WTC11 (cell line): ENCODE data around the gene PDIK1L. TPM values are rescaled to one million over a fixed set of nuclear protein-coding genes. Genes with fewer than 3 reads are reported as not detected.

Experiments
- ATAC-seq: fragments of 200-7000 bp; cut with Tn5 transposase; 2 replicates; pipeline ENCODE4 v1.10.0; 2021; ENCODE audit warnings: mild to moderate bottlenecking, moderate library complexity
- CTCF ChIA-PET: fragments of 300-600 bp; sonication (Branson Sonifier 250); formaldehyde crosslinking; loops from one replicate; lab custom pipeline; 2021; ENCODE audit warnings: antibody characterized with exemption; lab: Charles Lee
- POLR2A ChIA-PET: fragments of 350-600 bp; sonication (Branson Sonifier 250); formaldehyde crosslinking; loops from one replicate; lab custom pipeline; 2021; ENCODE audit warnings: antibody characterized with exemption; lab: Charles Lee
- DNase-seq: peaks from one replicate; pipeline ENCODE4 v3.0.0; 2021; ENCODE audit warnings: low spot score
- H3K27ac Mint-ChIP-seq: 2 replicates; pipeline ENCODE4 v1.8.0; 2021; ENCODE audit warnings: mixed read lengths
- H3K27me3 Mint-ChIP-seq: 2 replicates; pipeline ENCODE4 v1.8.0; 2021; ENCODE audit warnings: low read depth, mild to moderate bottlenecking, moderate library complexity, mixed read lengths
- H3K36me3 Mint-ChIP-seq: 2 replicates; pipeline ENCODE4 v1.8.0; 2021; ENCODE audit warnings: mixed read lengths
- H3K4me1 Mint-ChIP-seq: 2 replicates; pipeline ENCODE4 v1.8.0; 2022; ENCODE audit warnings: mixed read lengths
- H3K4me3 Mint-ChIP-seq: 2 replicates; pipeline ENCODE4 v1.8.0; 2021; ENCODE audit warnings: mild to moderate bottlenecking, moderate library complexity, mixed read lengths
- H3K9me3 Mint-ChIP-seq: 2 replicates; pipeline ENCODE4 v1.8.0; 2021; ENCODE audit warnings: mixed read lengths
- ATF6 ChIP-seq: sonication (generic); formaldehyde crosslinking; IDR thresholded peaks from 2 replicates; pipeline ENCODE4 v1.8.1; 2023; ENCODE audit warnings: mild to moderate bottlenecking, missing genetic modification reagents
- CBFB ChIP-seq: sonication (generic); formaldehyde crosslinking; IDR thresholded peaks from 2 replicates; pipeline ENCODE4 v1.8.1; 2022; ENCODE audit warnings: mild to moderate bottlenecking, low read depth, missing genetic modification reagents
- FOXJ3 ChIP-seq: sonication (generic); formaldehyde crosslinking; IDR thresholded peaks from 2 replicates; pipeline ENCODE4 v1.9.0; 2021; ENCODE audit warnings: missing genetic modification reagents, mild to moderate bottlenecking, borderline replicate concordance
- HMGA2 ChIP-seq: fragments of 250-450 bp; sonication (Bioruptor Pico); IDR thresholded peaks from 2 replicates; pipeline ENCODE4 v1.4.0; 2021; ENCODE audit warnings: mild to moderate bottlenecking, moderate library complexity
- HMGXB4 ChIP-seq: sonication (generic); formaldehyde crosslinking; IDR thresholded peaks from 2 replicates; pipeline ENCODE4 v1.8.1; 2023; ENCODE audit warnings: mild to moderate bottlenecking, moderate library complexity, missing genetic modification reagents
- MYBL2 ChIP-seq: sonication (generic); formaldehyde crosslinking; IDR thresholded peaks from 2 replicates; pipeline ENCODE4 v1.8.1; 2023; ENCODE audit warnings: mild to moderate bottlenecking, moderate library complexity, missing genetic modification reagents
- NR3C1 ChIP-seq: sonication (generic); formaldehyde crosslinking; conservative IDR thresholded peaks from 2 replicates; pipeline ENCODE4 v1.8.1; 2023; ENCODE audit warnings: low read depth, mild to moderate bottlenecking, missing genetic modification reagents
- PRRX2 ChIP-seq: fragments of 250-450 bp; sonication (Bioruptor Pico); IDR thresholded peaks from 2 replicates; pipeline ENCODE4 v1.8.0; 2021; ENCODE audit warnings: mild to moderate bottlenecking
- SOX15 ChIP-seq: fragments of 250-450 bp; sonication (Bioruptor Pico); IDR thresholded peaks from 2 replicates; pipeline ENCODE4 v1.9.0; 2021; ENCODE audit warnings: mild to moderate bottlenecking
- TCF7 ChIP-seq: sonication (generic); formaldehyde crosslinking; IDR thresholded peaks from 2 replicates; pipeline ENCODE4 v1.8.0; 2022; ENCODE audit warnings: mild to moderate bottlenecking, low read depth, missing genetic modification reagents, moderate library complexity
- TEAD4 ChIP-seq: sonication (generic); formaldehyde crosslinking; IDR thresholded peaks from 2 replicates; pipeline ENCODE4 v1.8.0; 2022; ENCODE audit warnings: mild to moderate bottlenecking, missing genetic modification reagents
- ZNF219 ChIP-seq: sonication (generic); formaldehyde crosslinking; IDR thresholded peaks from 2 replicates; pipeline ENCODE4 v1.8.0; 2023; ENCODE audit warnings: missing genetic modification reagents, mild to moderate bottlenecking, borderline replicate concordance
- ZNF416 ChIP-seq: fragments of 250-450 bp; sonication (Bioruptor Pico); IDR thresholded peaks from 2 replicates; pipeline ENCODE4 v1.9.0; 2021; ENCODE audit warnings: mild to moderate bottlenecking, inconsistent platforms
- ZNF532 ChIP-seq: fragments of 250-450 bp; sonication (Bioruptor Pico); IDR thresholded peaks from 2 replicates; pipeline ENCODE4 v1.9.0; 2021; ENCODE audit warnings: mild to moderate bottlenecking, borderline replicate concordance
- total RNA-seq: library from RNA; stranded (reverse); gene quantifications from 3 replicates; pipeline ENCODE4 v1.2.3, GENCODE V29; 2021
- TF ChIP-seq, protein P1 (sequence below): sonication (generic); formaldehyde crosslinking; IDR thresholded peaks from 2 replicates; pipeline ENCODE4 v1.8.1; 2023; ENCODE audit warnings: mild to moderate bottlenecking, missing genetic modification reagents, borderline replicate concordance
- TF ChIP-seq, protein P2 (sequence below): sonication (generic); formaldehyde crosslinking; IDR thresholded peaks from 2 replicates; pipeline ENCODE4 v1.8.1; 2022; ENCODE audit warnings: low read depth, missing genetic modification reagents, borderline replicate concordance
- TF ChIP-seq, protein P3 (sequence below): sonication (generic); formaldehyde crosslinking; conservative IDR thresholded peaks from 2 replicates; pipeline ENCODE4 v1.8.1; 2022; ENCODE audit warnings: mild to moderate bottlenecking, missing genetic modification reagents
- TF ChIP-seq, protein P4 (sequence below): sonication (generic); formaldehyde crosslinking; IDR thresholded peaks from 2 replicates; pipeline ENCODE4 v1.8.1; 2023; ENCODE audit warnings: mild to moderate bottlenecking, missing genetic modification reagents, moderate library complexity

Gene PDIK1L
- total RNA-seq, 1 experiment from 2014 or later, result 5.5 TPM

DNA sequence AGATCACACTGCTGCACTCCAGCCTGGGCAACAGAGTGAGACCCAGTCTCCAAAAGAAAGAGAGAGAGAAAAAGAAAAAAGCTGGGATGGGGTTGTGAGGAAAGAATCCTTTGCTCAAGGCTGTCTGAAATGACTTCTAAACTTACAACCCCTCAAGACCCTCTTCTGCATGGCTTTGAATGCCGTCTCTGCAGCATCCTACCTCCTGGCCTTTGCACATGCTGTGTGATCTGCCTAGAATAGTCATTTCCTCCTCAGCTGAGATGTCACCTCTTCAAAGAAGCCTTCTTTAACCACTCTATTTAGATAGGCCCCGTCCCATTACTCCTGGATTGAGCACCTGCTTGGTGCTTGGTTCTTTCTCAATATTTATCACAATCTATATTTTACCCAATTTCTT, 26.8 kb upstream of the PDIK1L start:
- H3K27me3 Mint-ChIP-seq, result peaks cover 3% of the 10 kb centered on the region
- ChIA-PET POLR2A (no interaction called here), CTCF (interaction anchor here (2.2 to 2.5 kb wide), 2 partner anchors 20 to 60 kb away, joined by 7 to 10 read pairs; no protein-coding TSS in a partner anchor)
- TF ChIP-seq TCF7 (CRISPR knock-in tag) (no peak), MYBL2 (CRISPR knock-in tag) (no peak), NR3C1 (CRISPR knock-in tag) (no peak), ZNF416 (no peak), TEAD4 (CRISPR knock-in tag) (no peak), ATF6 (CRISPR knock-in tag) (no peak), CBFB (CRISPR knock-in tag) (no peak), HMGXB4 (no peak)
- TF ChIP-seq, protein P1, sequence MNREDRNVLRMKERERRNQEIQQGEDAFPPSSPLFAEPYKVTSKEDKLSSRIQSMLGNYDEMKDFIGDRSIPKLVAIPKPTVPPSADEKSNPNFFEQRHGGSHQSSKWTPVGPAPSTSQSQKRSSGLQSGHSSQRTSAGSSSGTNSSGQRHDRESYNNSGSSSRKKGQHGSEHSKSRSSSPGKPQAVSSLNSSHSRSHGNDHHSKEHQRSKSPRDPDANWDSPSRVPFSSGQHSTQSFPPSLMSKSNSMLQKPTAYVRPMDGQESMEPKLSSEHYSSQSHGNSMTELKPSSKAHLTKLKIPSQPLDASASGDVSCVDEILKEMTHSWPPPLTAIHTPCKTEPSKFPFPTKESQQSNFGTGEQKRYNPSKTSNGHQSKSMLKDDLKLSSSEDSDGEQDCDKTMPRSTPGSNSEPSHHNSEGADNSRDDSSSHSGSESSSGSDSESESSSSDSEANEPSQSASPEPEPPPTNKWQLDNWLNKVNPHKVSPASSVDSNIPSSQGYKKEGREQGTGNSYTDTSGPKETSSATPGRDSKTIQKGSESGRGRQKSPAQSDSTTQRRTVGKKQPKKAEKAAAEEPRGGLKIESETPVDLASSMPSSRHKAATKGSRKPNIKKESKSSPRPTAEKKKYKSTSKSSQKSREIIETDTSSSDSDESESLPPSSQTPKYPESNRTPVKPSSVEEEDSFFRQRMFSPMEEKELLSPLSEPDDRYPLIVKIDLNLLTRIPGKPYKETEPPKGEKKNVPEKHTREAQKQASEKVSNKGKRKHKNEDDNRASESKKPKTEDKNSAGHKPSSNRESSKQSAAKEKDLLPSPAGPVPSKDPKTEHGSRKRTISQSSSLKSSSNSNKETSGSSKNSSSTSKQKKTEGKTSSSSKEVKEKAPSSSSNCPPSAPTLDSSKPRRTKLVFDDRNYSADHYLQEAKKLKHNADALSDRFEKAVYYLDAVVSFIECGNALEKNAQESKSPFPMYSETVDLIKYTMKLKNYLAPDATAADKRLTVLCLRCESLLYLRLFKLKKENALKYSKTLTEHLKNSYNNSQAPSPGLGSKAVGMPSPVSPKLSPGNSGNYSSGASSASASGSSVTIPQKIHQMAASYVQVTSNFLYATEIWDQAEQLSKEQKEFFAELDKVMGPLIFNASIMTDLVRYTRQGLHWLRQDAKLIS (CRISPR knock-in tag), result no peak
- TF ChIP-seq, protein P2, sequence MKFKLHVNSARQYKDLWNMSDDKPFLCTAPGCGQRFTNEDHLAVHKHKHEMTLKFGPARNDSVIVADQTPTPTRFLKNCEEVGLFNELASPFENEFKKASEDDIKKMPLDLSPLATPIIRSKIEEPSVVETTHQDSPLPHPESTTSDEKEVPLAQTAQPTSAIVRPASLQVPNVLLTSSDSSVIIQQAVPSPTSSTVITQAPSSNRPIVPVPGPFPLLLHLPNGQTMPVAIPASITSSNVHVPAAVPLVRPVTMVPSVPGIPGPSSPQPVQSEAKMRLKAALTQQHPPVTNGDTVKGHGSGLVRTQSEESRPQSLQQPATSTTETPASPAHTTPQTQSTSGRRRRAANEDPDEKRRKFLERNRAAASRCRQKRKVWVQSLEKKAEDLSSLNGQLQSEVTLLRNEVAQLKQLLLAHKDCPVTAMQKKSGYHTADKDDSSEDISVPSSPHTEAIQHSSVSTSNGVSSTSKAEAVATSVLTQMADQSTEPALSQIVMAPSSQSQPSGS (CRISPR knock-in tag), result no peak
- no peak overlapping the region for H3K4me3 Mint-ChIP-seq
- no peak overlapping the region for H3K27ac Mint-ChIP-seq
- no peak for DNase-seq
- no peaks in the 10 kb centered on the region for H3K9me3 Mint-ChIP-seq
- no peak for ATAC-seq
- H3K4me1 Mint-ChIP-seq, result no peaks in the 10 kb centered on the region
- H3K36me3 Mint-ChIP-seq, result no peaks in the 10 kb centered on the region

DNA sequence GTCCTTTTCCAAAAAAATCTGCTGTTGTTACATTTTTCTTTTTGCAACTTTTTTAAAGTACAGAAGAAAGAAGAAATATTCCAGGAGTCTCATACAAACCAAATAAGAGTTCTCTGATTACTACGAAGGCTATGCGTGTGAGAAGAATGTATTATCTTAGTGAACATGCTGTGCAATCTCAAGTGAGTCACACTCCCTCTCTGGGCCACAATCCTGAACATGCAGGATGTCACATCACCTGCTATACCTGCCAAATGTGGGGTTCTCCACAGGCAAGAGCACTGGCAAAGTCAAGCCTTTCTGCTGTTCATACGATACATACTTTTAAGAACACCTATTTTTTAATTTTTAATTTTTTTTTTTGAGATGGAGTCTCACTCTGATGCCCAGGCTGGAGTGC, 22.5 kb upstream of the PDIK1L start:
- no peaks in the 10 kb centered on the region for H3K36me3 Mint-ChIP-seq
- POLR2A ChIA-PET, result no interaction called here
- peaks cover 22% of the 10 kb centered on the region for H3K4me1 Mint-ChIP-seq
- TF ChIP-seq, protein P3, sequence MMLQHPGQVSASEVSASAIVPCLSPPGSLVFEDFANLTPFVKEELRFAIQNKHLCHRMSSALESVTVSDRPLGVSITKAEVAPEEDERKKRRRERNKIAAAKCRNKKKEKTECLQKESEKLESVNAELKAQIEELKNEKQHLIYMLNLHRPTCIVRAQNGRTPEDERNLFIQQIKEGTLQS (CRISPR knock-in tag), result no peak
- TF ChIP-seq PRRX2 (CRISPR knock-in tag) (no peak), FOXJ3 (no peak), ZNF219 (no peak), ZNF532 (CRISPR knock-in tag) (no peak), CBFB (CRISPR knock-in tag) (no peak), HMGA2 (CRISPR knock-in tag) (no peak), SOX15 (CRISPR knock-in tag) (no peak)
- TF ChIP-seq, protein P4, sequence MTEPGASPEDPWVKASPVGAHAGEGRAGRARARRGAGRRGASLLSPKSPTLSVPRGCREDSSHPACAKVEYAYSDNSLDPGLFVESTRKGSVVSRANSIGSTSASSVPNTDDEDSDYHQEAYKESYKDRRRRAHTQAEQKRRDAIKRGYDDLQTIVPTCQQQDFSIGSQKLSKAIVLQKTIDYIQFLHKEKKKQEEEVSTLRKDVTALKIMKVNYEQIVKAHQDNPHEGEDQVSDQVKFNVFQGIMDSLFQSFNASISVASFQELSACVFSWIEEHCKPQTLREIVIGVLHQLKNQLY, result no peak
- TF ChIP-seq, protein P2 (CRISPR knock-in tag), result no peak

More for the DNA sequence above, 22.5 kb upstream of the PDIK1L start:
- ATAC-seq (no peak), DNase-seq (no peak)
- Mint-ChIP-seq H3K4me3 (no peak overlapping the region), H3K27me3 (peaks cover 5% of the 10 kb centered on the region), H3K27ac (no peak overlapping the region), H3K9me3 (peaks cover 7% of the 10 kb centered on the region)
- CTCF ChIA-PET, result no interaction called here
